Lower leg skin (tissue), 3 donors: ENCODE measurements around the gene WNT8B.

ENCODE experiments used
- POLR2A ChIP-seq, 2 donors: fragments of 450-650 bp; IDR thresholded peaks; one replicate each; pipeline ENCODE4 v1.6.1; 2016 to 2017; ENCODE audit warnings: antibody characterized with exemption in 2 of 2, mild to moderate bottlenecking in 1 of 2, moderate library complexity in 1 of 2
- TF ChIP-seq, protein P1 (sequence below), 3 donors: fragments of 450-650 bp; IDR thresholded peaks; one replicate each; pipeline ENCODE4 v1.5.1; 2016; ENCODE audit warnings: antibody characterized with exemption in 3 of 3, mild to moderate bottlenecking in 3 of 3, moderate library complexity in 2 of 3

DNA sequence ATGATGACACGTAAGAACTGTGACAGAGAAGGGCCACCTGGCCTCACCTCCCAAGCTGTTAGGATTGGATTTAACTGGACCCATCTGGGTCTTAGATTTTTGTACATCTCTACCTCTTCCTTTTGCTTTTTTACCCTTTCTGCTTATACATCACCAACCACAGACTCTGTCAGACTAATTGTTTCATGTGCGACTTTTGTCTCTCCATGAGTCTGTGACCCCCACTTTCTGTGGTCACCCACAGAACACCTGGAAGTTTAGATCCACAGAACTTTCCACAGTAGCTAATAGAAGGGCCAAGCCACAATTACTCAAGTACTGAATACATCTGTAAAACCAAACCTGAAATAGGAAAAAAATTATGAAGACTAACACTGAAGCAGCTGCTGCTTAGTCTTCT, 33.8 kb downstream of the WNT8B start:
- TF ChIP-seq, protein P1, sequence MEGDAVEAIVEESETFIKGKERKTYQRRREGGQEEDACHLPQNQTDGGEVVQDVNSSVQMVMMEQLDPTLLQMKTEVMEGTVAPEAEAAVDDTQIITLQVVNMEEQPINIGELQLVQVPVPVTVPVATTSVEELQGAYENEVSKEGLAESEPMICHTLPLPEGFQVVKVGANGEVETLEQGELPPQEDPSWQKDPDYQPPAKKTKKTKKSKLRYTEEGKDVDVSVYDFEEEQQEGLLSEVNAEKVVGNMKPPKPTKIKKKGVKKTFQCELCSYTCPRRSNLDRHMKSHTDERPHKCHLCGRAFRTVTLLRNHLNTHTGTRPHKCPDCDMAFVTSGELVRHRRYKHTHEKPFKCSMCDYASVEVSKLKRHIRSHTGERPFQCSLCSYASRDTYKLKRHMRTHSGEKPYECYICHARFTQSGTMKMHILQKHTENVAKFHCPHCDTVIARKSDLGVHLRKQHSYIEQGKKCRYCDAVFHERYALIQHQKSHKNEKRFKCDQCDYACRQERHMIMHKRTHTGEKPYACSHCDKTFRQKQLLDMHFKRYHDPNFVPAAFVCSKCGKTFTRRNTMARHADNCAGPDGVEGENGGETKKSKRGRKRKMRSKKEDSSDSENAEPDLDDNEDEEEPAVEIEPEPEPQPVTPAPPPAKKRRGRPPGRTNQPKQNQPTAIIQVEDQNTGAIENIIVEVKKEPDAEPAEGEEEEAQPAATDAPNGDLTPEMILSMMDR (IDR thresholded peaks at IDR 0.05), result no peak
- no peak for TF ChIP-seq POLR2A (IDR thresholded peaks at IDR 0.05)
